Lower leg skin (tissue), 4 donors: ENCODE results near the gene CADM4. TPM values are rescaled to one million over a fixed set of nuclear protein-coding genes. Genes with fewer than 3 reads are reported as not detected.

ENCODE experiments used
- DNase-seq, 2 donors: peaks; one replicate each; pipeline ENCODE4 v3.0.0-alpha.2; 2019; ENCODE audit warnings: low spot score in 2 of 2
- H3K4me3 ChIP-seq: fragments of 200-600 bp; sonication (generic); 2 replicates; pipeline ENCODE4 v1.5.1; 2017; ENCODE audit warnings: mild to moderate bottlenecking, low read depth; ENCODE audit not compliant: poor library complexity, severe bottlenecking
- CTCF ChIP-seq, 3 donors: fragments of 450-650 bp; IDR thresholded peaks; one replicate each; pipeline ENCODE4 v1.5.1; 2016; ENCODE audit warnings: antibody characterized with exemption in 3 of 3, mild to moderate bottlenecking in 3 of 3, moderate library complexity in 2 of 3
- POLR2A ChIP-seq, 2 donors: fragments of 450-650 bp; IDR thresholded peaks; one replicate each; pipeline ENCODE4 v1.6.1; 2016 to 2017; ENCODE audit warnings: antibody characterized with exemption in 2 of 2, mild to moderate bottlenecking in 1 of 2, moderate library complexity in 1 of 2
- WGBS, 2 donors: methylation state at CpG; one replicate each; pipeline ENCODE4 v1.1.5; 2018; 5-methylcytosine and 5-hydroxymethylcytosine counted together
- intact Hi-C: fragments of 100-400 bp; cut with DNase I; formaldehyde crosslinking; loops from one replicate; pipeline ENCODE4 v1.15.0; 2023; ENCODE audit warnings: low total_unique reads
- total RNA-seq, 4 donors: library from RNA; depleted of rRNA; stranded (reverse); fragments of >200 nt; gene quantifications; one replicate each; pipeline ENCODE4 v1.1.0, GENCODE V29; 2016

Gene CADM4
- total RNA-seq, 4 donors from 2014 or later: 22.3 to 56.0 (median 29.6) TPM

GRCh38 chr19:43631491-43631890 lies 8.2 kb downstream of the CADM4 start:
- H3K4me3 ChIP-seq: no peak overlapping the region
- DNase-seq: no peak
- no peak for TF ChIP-seq POLR2A (IDR thresholded peaks at IDR 0.05)
- TF ChIP-seq CTCF (IDR thresholded peaks at IDR 0.05): no peak
- WGBS, 2 donors: 89 to 92% methylated on average over 5 of the region's 5 CpGs
- intact Hi-C loops: no loop called here

GRCh38 chr19:43628646-43629326 lies 10.9 kb downstream of the CADM4 start:
- WGBS, 2 donors: 85 to 97% methylated on average over 3 of the region's 3 CpGs
- no peak for TF ChIP-seq CTCF (IDR thresholded peaks at IDR 0.05)
- no peak for TF ChIP-seq POLR2A (IDR thresholded peaks at IDR 0.05)
- no peak for DNase-seq
- H3K4me3 ChIP-seq: no peak overlapping the region
- intact Hi-C loops: no loop called here

- no peak overlapping the region for H3K4me3 ChIP-seq
- intact Hi-C loops: no loop called here
These were observed 12.8 kb downstream of the CADM4 start for GRCh38 chr19:43626838-43627237.

GRCh38 chr19:43625918-43626579 lies 13.6 kb downstream of the CADM4 start:
- intact Hi-C loops: no loop called here
- TF ChIP-seq CTCF (IDR thresholded peaks at IDR 0.05): no peak
- TF ChIP-seq POLR2A (IDR thresholded peaks at IDR 0.05): no peak
- 76 to 79% methylated on average over 32 of the region's 32 CpGs for WGBS, 2 donors
- no peak overlapping the region for H3K4me3 ChIP-seq
- DNase-seq: no peak

More at GRCh38 chr19:43626838-43627237, 12.8 kb downstream of the CADM4 start:
- 73 to 75% methylated on average over 17 of the region's 17 CpGs for WGBS, 2 donors
- no peak for DNase-seq
- TF ChIP-seq POLR2A (IDR thresholded peaks at IDR 0.05) (no peak), CTCF (IDR thresholded peaks at IDR 0.05) (no peak)

- intact Hi-C loops: no loop called here
- H3K4me3 ChIP-seq: no peak overlapping the region
- TF ChIP-seq POLR2A (IDR thresholded peaks at IDR 0.05) (no peak), CTCF (IDR thresholded peaks at IDR 0.05) (no peak)
- WGBS, 2 donors: 10 to 19% methylated on average over 19 to 23 of the region's 30 CpGs
- DNase-seq: peak; percentile 69 to 93
These were observed 14.7 kb downstream of the CADM4 start for GRCh38 chr19:43624933-43625332.
